GM13976 (cell line): ENCODE measurements around the gene KLHDC7B.
"Not testable (repeated sequence)": the region's sequence is repeated elsewhere in the genome, so short reads cannot be mapped to it uniquely, and the experiment has no call there.

Source experiments
- DNase-seq: peaks from one replicate; pipeline ENCODE4 v3.0.0; 2012; ENCODE audit warnings: low spot score
- in situ Hi-C: fragments of 300-500 bp; cut with MboI; formaldehyde crosslinking; loops from one replicate; pipeline ENCODE4 v1.12.0; 2022; ENCODE audit warnings: low sequenced_read_pairs, mixed read lengths, inconsistent platforms; ENCODE audit not compliant: unreplicated experiment
- TF ChIP-seq, protein P1 (sequence below): IDR thresholded peaks from 2 replicates; pipeline ENCODE4 v1.5.1; 2012; ENCODE audit warnings: borderline replicate concordance, mild to moderate bottlenecking; ENCODE audit not compliant: insufficient read depth; ENCODE audit errors: extremely low read depth, missing control alignments, control extremely low read depth

KLHDC7B gene

DNA sequence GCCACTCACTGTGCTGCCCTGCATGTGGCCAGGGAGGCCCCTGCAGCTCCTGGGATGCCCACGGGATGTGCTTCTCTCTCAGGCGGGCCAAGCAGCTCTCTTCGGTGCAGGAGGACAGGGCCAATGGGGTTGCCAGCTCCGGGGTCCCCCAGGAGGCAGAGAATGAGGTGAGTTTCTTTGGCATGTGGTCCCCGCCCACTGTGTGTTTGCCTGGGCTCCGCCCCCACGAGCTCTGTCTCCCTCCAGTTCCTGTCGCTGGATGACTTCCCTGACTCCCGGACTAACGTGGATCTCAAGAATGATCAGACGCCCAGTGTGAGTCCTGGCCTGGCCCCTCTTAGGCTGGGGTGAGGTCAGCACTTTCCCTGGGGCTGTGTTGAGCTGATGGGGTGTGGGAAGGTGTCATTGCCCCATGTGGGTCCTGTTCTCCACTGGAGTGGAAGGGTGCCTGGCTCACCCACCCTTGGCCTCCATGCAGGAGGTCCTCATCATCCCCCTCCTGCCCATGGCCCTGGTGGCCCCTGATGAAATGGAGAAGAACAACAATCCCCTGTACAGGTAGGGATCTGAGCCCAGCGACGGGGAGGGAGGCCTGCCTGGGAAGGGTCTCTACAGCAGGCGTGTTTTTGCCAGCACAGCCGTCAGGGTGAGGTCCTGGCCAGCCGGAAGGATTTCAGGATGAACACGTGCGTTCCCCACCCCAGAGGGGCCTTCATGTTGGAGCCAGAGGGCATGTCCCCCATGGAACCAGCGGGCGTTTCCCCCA, 28.0 kb upstream of the KLHDC7B start:
- in situ Hi-C loops, result no loop called here
- DNase-seq, result no peak
- TF ChIP-seq, protein P1, sequence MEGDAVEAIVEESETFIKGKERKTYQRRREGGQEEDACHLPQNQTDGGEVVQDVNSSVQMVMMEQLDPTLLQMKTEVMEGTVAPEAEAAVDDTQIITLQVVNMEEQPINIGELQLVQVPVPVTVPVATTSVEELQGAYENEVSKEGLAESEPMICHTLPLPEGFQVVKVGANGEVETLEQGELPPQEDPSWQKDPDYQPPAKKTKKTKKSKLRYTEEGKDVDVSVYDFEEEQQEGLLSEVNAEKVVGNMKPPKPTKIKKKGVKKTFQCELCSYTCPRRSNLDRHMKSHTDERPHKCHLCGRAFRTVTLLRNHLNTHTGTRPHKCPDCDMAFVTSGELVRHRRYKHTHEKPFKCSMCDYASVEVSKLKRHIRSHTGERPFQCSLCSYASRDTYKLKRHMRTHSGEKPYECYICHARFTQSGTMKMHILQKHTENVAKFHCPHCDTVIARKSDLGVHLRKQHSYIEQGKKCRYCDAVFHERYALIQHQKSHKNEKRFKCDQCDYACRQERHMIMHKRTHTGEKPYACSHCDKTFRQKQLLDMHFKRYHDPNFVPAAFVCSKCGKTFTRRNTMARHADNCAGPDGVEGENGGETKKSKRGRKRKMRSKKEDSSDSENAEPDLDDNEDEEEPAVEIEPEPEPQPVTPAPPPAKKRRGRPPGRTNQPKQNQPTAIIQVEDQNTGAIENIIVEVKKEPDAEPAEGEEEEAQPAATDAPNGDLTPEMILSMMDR, result no peak

- DNase-seq, result no peak
- in situ Hi-C loops, result no loop called here
- TF ChIP-seq, protein P1, result no peak
Measured at GRCh38 chr22:50518606-50519005, 27.1 kb upstream of the KLHDC7B start.

- DNase-seq, result no peak
- TF ChIP-seq, protein P1, result no peak
- in situ Hi-C loops, result no loop called here
Measured at GRCh38 chr22:50519151-50519550, 26.5 kb upstream of the KLHDC7B start.

DNA sequence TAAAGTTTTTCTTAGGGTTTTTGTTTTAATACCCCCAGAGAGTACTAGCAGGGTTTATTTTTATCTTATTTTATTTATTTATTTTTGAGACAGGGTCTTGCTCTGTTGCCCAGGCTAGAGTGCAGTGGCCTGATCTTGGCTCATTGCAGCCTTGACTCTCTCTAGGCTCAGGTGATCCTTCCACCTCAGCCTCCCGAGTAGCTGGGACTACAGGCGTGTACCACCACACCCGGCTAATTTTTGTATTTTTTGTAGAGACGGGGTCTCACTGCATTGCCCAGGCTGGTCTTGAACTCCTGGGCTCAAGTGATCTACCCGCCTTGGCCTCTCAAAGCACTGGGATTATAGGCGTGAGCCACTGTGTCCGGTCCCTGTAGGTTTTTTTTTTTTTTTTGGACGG, 25.5 kb upstream of the KLHDC7B start:
- in situ Hi-C loops, DNase-seq: not testable (repeated sequence)

DNA sequence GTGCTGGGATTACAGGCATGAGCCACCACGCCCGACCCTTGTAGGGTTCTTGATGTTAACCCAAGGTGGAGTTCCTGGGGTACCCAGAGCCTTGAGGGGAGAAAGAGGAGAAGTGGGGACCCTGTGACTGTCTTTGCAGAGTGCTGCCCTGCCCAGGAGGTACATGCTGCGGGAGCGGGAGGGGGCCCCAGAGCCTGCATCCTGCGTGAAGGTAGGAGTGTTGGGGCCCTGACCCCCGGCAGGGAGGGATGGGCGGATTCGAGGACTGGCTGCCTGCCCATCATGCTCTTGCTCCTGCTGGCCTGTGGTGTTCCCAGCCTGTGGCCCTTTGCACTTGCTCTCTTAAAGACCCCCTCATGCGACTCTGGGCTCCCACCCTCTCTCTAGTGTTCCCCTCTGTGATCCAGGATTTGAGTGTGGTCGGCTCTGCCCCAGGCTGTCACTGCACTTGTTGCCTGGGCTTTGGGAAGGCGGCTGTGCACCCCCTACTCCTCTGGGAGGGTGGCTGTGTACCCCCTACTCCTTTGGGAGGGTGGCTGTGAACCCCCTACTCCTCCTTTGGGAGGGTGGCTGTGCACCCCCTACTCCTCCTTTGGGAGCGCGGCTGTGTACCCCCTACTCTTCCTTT, 24.8 kb upstream of the KLHDC7B start:
- in situ Hi-C loops, result no loop called here
- TF ChIP-seq, protein P1, result no peak
- DNase-seq, result no peak

- no peak for DNase-seq
- TF ChIP-seq, protein P1, result no peak
- in situ Hi-C loops, result no loop called here
Measured at GRCh38 chr22:50521710-50522109, 24.0 kb upstream of the KLHDC7B start.

DNA sequence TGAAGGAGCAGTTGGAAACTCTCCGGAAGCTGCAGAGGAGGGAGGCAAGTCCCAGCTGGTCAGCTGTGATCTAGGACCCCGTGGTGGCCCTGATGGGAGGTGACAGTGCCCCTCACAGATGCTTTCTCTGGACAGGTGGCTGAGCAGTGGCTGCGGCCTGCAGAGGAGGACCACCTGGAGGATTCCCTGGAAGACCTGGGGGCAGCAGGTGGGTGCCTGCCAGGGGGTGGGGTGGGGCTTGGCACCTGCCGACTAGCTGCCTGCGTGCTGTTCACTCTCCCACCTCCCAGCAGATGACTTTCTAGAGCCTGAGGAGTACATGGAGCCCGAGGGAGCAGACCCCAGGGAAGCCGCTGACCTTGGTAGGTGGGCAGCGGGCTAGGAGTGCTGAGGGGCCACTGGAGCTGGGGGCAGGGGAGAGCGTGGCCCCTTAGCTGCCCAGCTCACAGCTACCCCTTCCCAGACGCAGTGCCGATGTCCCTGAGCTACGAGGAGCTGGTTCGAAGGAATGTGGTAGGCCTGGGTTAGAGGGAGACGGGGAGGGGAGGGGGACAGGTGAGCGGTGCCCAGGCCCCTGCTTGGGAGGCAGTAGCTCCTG, 23.4 kb upstream of the KLHDC7B start:
- DNase-seq, result no peak
- TF ChIP-seq, protein P1, result no peak
- in situ Hi-C loops, result no loop called here
